ENCODE measurements around the gene TIMM22.
"Not testable (repeated sequence)": the region's sequence is repeated elsewhere in the genome, so short reads cannot be mapped to it uniquely, and the experiment has no call there.

TIMM22 gene

GRCh38 chr17:988561-988960, 8.4 kb upstream of the TIMM22 start:
- H3K4me3 ChIP-seq (ENCODE audit: low read length), result no peak overlapping the region

DNA sequence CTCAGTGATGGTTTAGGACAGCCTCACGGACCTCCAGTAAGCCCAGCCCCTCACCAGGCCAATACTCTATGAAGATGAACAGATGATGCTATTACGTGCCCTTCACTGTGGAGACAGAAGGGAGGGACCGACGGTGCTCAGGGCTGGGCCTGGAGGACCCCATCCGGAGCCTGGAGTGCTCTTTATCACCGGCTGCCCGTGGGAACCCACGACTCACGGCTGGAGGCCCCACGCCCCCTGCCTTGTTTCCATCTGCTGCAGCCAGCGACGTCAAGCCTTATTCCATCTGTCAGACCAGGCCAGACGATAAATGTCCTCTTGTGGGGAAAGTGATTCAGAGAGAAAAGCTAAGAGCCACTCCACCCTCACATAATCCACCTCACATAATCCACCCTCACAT, 4.0 kb upstream of the TIMM22 start:
- DNase-seq (ENCODE audit: low read depth), result no peak
- TF ChIP-seq, protein P1, sequence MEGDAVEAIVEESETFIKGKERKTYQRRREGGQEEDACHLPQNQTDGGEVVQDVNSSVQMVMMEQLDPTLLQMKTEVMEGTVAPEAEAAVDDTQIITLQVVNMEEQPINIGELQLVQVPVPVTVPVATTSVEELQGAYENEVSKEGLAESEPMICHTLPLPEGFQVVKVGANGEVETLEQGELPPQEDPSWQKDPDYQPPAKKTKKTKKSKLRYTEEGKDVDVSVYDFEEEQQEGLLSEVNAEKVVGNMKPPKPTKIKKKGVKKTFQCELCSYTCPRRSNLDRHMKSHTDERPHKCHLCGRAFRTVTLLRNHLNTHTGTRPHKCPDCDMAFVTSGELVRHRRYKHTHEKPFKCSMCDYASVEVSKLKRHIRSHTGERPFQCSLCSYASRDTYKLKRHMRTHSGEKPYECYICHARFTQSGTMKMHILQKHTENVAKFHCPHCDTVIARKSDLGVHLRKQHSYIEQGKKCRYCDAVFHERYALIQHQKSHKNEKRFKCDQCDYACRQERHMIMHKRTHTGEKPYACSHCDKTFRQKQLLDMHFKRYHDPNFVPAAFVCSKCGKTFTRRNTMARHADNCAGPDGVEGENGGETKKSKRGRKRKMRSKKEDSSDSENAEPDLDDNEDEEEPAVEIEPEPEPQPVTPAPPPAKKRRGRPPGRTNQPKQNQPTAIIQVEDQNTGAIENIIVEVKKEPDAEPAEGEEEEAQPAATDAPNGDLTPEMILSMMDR (conservative IDR thresholded peaks at IDR 0.05; ENCODE audit: low read length), result no peak
- H3K4me3 ChIP-seq (ENCODE audit: low read length), result no peak overlapping the region

More at GRCh38 chr17:988561-988960, 8.4 kb upstream of the TIMM22 start:
- no peak for DNase-seq (ENCODE audit: low read depth)
- TF ChIP-seq, protein P1 (conservative IDR thresholded peaks at IDR 0.05; ENCODE audit: low read length), result no peak

DNA sequence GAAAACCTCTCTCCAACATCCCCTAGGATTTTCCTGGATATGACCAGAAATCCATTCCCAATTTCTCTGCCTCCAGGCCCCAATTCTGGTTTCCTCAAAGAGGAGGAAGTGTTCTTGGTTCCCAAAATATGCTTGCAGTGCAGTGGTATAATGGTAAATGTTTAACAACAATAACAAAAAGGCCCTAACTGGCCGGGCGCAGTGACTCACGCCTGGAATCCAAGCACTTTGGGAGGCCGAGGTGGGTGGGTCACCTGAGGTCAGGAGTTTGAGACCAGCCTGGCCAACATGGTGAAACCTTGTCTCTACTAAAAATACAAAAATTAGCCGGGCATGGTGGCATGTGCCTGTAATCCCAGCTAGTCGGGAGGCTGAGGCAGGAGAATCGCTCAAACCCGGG, 1.6 kb upstream of the TIMM22 start:
- DNase-seq (ENCODE audit: low read depth); H3K4me3 ChIP-seq (ENCODE audit: low read length): not testable (repeated sequence)

GRCh38 chr17:998111-998510, 1.2 kb downstream of the TIMM22 start:
- H3K4me3 ChIP-seq (ENCODE audit: low read length), result peak overlapping the region; percentile 100
- no peak for DNase-seq (ENCODE audit: low read depth)
- TF ChIP-seq, protein P1 (conservative IDR thresholded peaks at IDR 0.05; ENCODE audit: low read length), result no peak

DNA sequence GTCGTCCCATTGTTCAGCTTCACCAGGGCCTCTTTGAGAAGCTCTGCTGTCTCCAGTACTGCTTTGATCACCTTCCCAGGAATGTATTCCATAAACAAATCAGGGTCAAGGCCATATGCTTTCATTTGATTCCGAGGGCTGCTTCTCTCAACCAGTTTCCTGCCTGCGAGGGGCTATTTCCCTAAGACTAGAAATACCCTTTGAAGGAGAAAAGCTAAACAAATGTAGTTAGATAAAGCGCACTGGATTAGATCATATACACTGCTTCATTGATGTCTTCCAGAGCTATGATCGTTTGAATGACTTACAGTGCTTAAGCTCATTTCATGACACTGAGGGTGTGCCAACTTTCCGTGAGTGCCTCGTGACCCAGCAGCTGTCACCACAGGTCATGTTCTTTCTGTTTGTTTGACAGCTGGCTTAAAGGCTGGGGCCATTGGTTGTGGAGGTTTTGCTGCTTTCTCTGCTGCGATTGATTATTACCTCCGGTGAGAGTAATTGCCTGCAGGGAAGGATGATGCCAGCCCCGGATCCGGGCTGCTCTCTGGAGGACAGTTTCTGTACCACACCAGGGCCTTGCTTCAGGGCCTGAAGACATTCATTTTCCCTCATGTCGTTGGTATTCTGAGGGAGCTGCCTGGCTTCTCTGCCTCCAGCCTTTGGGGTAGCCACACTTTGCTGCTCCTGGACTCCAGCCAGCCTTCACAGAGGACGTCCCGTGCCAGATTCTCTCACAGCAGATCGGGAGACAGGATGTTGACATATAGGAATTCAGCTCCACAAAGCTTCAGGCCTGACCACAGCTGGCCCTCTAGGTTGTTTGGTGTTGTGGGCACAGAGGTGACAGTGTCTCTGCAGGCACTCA, 3.9 kb downstream of the TIMM22 start:
- peak; percentile 69 for DNase-seq (ENCODE audit: low read depth)
- H3K4me3 ChIP-seq (ENCODE audit: low read length), result no peak overlapping the region
- TF ChIP-seq, protein P1 (conservative IDR thresholded peaks at IDR 0.05; ENCODE audit: low read length), result peak; percentile 12; the same call in 1 of the 2 replicates

DNA sequence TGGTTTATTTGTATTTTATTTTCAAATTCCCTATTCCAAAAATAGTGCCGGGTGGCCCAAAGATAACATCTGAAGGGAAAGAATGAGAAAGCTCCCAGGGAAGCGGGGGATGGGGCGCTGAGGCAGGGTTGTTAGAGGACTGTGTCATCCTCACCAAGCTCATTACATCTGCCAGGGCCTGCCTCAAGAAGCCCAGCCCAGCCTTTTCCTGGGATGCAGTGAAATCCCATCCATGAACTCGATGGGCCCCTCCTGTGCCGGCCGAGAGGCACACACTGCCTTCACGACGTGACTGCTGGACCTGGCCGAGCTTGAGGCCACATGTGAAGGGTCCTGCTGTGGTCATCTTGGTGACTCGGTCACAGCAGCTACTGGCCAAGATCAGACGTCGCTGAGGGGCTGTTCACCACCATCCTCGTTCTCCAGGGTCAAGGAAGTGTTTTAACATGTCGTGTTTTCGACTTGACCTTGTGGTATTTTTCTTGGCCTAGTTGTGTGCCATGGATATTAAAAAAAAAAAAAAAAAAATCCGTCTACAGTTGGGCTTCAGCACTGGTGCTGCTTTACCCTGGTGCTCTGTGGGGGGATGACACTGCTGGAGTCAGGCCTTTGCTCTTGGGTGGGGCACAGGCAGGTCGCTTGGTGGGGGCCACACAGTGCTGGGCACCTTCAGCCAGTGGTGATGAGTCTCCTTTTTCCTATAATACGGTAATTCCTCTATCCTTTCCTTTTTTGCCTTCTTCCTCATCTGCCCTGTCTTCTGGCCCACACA, 4.9 kb downstream of the TIMM22 start:
- peak; percentile 72 for DNase-seq (ENCODE audit: low read depth)
- H3K4me3 ChIP-seq (ENCODE audit: low read length), result no peak overlapping the region
- TF ChIP-seq, protein P1 (conservative IDR thresholded peaks at IDR 0.05; ENCODE audit: low read length), result no peak

- DNase-seq (ENCODE audit: low read depth), result no peak
- TF ChIP-seq, protein P1 (conservative IDR thresholded peaks at IDR 0.05; ENCODE audit: low read length), result no peak
- no peak overlapping the region for H3K4me3 ChIP-seq (ENCODE audit: low read length)
Measured at GRCh38 chr17:1002412-1002753, 5.5 kb downstream of the TIMM22 start.

Data from AG10803 (cell line).